ENCODE measurements around the gene ATP6V0A1.

GRCh38 chr17:42548993-42549755, 90.5 kb downstream of the ATP6V0A1 start:
- no peak for TF ChIP-seq CTCF (IDR thresholded peaks at IDR 0.05; ENCODE audit: insufficient read depth, low read length)
- no peak for TF ChIP-seq GABPA (IDR thresholded peaks at IDR 0.05; ENCODE audit: low read depth)
- TF ChIP-seq SPI1 (IDR thresholded peaks at IDR 0.05; ENCODE audit: borderline replicate concordance, low read depth): no peak
- TF ChIP-seq POLR2AphosphoS5 (IDR thresholded peaks at IDR 0.05; ENCODE audit: low read depth): no peak
- TF ChIP-seq REST (IDR thresholded peaks at IDR 0.05; ENCODE audit: insufficient replicate concordance, low read depth): no peak
